Putamen (tissue), 1 donor: ENCODE measurements around the gene PSMC3.

Source experiments
- DNase-seq: peaks from one replicate; pipeline ENCODE4 v3.0.0-alpha.2; 2016; ENCODE audit warnings: low spot score

The PSMC3 gene

DNA sequence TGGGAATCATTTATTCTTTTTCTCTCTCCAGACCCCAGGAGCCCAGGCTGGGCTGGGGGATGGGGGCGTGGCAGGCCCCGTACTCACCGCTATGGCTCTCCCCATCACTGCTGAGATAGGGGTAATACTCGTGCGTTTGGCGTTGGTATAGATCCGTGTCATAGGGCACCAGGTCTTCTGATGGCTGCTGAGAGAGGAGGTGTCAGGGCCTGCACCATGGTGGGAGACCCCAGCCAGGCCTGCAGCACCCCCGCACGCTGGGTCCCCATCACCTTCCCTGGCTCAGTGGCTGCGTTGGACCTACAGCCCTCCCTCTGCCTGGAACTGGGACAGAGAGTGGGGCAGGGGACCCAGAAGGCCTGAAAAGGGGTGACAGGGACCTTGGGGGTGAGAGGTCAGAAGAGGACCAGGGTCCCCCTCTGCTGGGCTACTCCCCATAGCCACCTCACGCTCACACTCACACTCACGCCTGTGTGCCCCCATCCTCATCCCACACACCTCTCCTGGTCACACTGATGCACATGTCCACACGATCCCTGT lies 50.6 kb downstream of the PSMC3 start:
- DNase-seq = no peak

- no peak for DNase-seq
Measured at GRCh38 chr11:47375020-47375419, 51.2 kb downstream of the PSMC3 start.

DNA sequence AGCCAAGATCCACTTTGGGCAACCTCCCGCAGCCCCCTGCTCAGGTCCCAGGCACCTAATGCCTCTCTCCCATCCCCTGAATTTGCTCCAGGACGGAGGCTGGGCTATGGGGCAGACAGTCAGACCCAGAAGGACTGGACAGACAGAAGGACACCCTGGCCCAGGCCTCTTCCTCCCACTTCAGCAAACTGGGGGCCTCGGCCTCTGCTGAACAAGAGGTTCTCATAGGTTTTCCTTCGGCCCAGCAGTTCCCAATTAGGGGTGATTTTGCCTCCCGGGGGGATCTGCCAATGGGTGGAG lies 51.6 kb downstream of the PSMC3 start:
- no peak for DNase-seq

DNA sequence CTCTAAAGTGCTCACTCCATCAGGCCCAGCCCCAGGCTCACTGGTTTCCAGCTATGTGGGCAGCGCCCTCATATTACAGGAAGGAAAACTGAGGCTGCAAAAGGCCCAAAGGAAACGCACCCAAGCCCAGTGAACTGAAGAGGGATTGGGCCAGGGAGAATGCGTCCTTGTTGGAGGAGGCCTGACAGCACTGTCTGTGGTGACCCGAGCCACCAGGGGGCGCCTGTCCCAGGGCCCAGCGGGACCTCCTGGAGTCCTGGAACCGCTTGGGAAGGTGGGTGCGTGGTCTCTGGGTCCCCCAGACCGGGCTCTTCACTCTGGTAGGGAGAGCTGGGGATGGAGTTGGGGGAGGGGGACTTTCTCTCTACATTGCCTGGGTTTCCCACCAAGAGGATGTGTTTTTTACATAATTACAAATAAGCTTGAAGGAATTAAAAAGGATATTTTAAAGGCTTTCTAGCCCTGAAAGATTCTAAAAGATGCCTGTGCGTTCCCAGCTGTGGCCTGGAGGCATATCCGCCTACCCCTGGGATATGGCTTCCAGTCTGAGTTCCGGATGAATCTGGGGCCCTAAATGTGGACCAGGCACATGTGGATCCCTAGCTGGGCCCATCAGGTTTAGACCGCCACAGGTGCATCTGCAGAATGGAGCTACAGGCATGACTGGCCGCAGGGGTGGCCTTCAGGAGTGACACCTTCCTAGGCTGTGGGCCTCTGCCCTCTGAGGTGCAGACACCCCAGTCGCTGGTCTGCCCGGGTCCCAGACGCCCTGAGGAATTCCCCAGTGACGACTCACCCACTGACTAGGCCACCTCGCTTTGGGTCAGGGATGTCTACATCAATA lies 52.1 kb downstream of the PSMC3 start:
- DNase-seq = peak; percentile 56

DNA sequence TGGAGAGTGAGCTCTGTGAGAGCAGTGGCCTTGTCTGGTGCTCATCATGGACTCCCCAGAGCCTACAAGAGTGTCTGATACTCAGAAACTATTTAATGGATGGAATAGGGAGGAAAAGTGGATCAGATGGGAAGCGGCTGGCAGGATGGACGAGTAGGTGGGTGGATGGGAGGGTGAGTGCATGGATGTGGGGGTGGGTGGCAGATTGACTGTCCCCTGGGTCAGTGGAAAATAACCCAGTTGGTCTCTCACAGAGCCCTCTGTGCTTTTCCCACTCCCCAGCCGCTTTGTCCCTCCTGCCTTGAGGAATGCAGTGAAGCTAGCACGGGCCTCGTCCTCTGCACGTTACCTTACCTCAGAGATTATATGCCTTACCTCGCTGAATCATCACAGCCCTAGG lies 53.8 kb downstream of the PSMC3 start:
- no peak for DNase-seq

DNA sequence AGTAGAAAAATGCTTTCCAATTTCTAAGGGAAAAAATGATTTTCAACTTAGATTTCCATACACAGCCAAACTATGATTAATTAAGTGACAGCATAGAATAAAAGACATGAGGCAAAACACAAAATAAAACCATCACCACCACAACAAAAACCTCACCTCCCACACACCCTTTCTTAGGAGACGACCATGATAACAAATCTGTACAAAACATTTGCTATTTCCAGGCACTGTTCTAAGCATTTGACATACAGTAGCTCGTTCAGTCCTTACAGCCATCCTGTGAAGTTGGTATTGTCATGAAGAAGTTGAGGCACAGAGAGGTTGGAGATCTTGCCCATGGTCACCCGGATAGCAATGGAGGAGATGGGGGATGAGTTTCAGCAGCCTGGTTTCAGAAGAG lies 56.6 kb downstream of the PSMC3 start:
- DNase-seq = no peak
